K562 (cell line): ENCODE measurements around the gene PATL1. TPM values are rescaled to one million over a fixed set of nuclear protein-coding genes. Genes with fewer than 3 reads are reported as not detected.

Source experiments
- ATAC-seq: fragments of 200-7000 bp; cut with Tn5 transposase; 3 replicates; pipeline ENCODE4 v1.9.1; 2020; ENCODE audit warnings: moderate library complexity
- BruUV-seq: library from RNA; stranded (reverse); fragments of 400-500 nt; replicated peaks from 2 replicates; lab custom pipeline; 2021; lab: Mats Ljungman, UMichigan
- CTCF ChIA-PET: fragments of 300-600 bp; formaldehyde crosslinking; extraction: SDS; loops from one replicate; lab custom pipeline; 2021; ENCODE audit warnings: low intra/inter-chr PET ratio; lab: Yijun Ruan, JAX
- POLR2A ChIA-PET: fragments of 300-600, 350-650 bp; sonication (Branson Sonifier 250); formaldehyde crosslinking; extraction: SDS; loops from one replicate; lab custom pipeline; 2021; ENCODE audit warnings: antibody characterized with exemption, inconsistent platforms; lab: Yijun Ruan, JAX
- DNase-seq, 4 experiments: peaks; one replicate each; pipeline versions ENCODE4 v3.0.0 to v3.0.0-alpha.2; 2011 to 2018; ENCODE audit warnings: low spot score in 3 of 4, mixed read lengths in 3 of 4; ENCODE audit errors: extremely low read depth in 1 of 4
- FAIRE-seq: peaks from 2 replicates; lab custom pipeline; 2011; peaks lifted over from hg19 to GRCh38; lab: Jason Lieb, UNC
- H2AFZ ChIP-seq: 2 replicates; pipeline ENCODE4 v1.6.0; 2011; ENCODE audit warnings: low read depth, low read length, control low read depth, inconsistent platforms
- H3K27ac ChIP-seq: fragments of 200-600 bp; 3 replicates; pipeline ENCODE4 v1.8.0; 2011; ENCODE audit warnings: low read depth, mild to moderate bottlenecking, control low read depth, inconsistent platforms, low read length, moderate library complexity, mixed read lengths; ENCODE audit errors: extremely low read depth
- H3K27me3 ChIP-seq, 2 experiments: fragments of 300-600 bp in 1 of 2; 2 replicates in 1 of 2; 3 replicates in 1 of 2; pipeline versions ENCODE4 v1.6.0 to v1.8.0; 2011; ENCODE audit warnings: inconsistent platforms in 2 of 2, low read length in 2 of 2, mild to moderate bottlenecking in 1 of 2, mixed read lengths in 1 of 2, moderate library complexity in 1 of 2; ENCODE audit not compliant: control insufficient read depth in 2 of 2, insufficient read depth in 2 of 2
- H3K36me3 ChIP-seq: fragments of 300-600 bp; 3 replicates; pipeline ENCODE4 v1.8.0; 2011; ENCODE audit warnings: mild to moderate bottlenecking, low read length, inconsistent platforms; ENCODE audit not compliant: control insufficient read depth, insufficient read depth
- H3K4me1 ChIP-seq, 2 experiments: fragments of 200-600 bp in 1 of 2; replicated peaks in 1 of 2; 2 replicates in 1 of 2; 3 replicates in 1 of 2; pipeline versions ENCODE4 v1.5.1 to v1.8.0; 2011; ENCODE audit warnings: inconsistent platforms in 2 of 2, low read length in 2 of 2, mild to moderate bottlenecking in 1 of 2, mixed read lengths in 1 of 2, moderate library complexity in 1 of 2; ENCODE audit not compliant: control insufficient read depth in 2 of 2, insufficient read depth in 2 of 2
- H3K4me2 ChIP-seq: 2 replicates; pipeline ENCODE4 v1.6.1; 2011; ENCODE audit warnings: low read length, control low read depth, inconsistent platforms, mixed read lengths; ENCODE audit not compliant: insufficient read depth
- H3K4me3 ChIP-seq: fragments of 200-600 bp; sonication (generic), shearing (Covaris generic); 2 replicates; pipeline ENCODE4 v1.5.1; 2016; ENCODE audit warnings: control low read depth, inconsistent platforms
- H3K79me2 ChIP-seq: fragments of 200-600 bp; 3 replicates; pipeline ENCODE4 v1.8.0; 2011; ENCODE audit warnings: low read length, inconsistent platforms; ENCODE audit not compliant: control insufficient read depth, insufficient read depth
- H3K9ac ChIP-seq, 2 experiments: 2 replicates each; pipeline versions ENCODE4 v1.6.0 to v1.6.1; 2011; ENCODE audit warnings: low read depth in 2 of 2, low read length in 2 of 2, control low read depth in 1 of 2, inconsistent platforms in 1 of 2, mild to moderate bottlenecking in 1 of 2, mixed read lengths in 1 of 2; ENCODE audit not compliant: insufficient read depth in 1 of 2
- H3K9me1 ChIP-seq: one replicate; pipeline ENCODE4 v1.6.0; 2011; ENCODE audit warnings: inconsistent platforms, mild to moderate bottlenecking, low read length, moderate library complexity; ENCODE audit not compliant: control insufficient read depth, insufficient read depth
- H3K9me3 ChIP-seq: replicated peaks from 2 replicates; pipeline ENCODE4 v1.5.1; 2011; ENCODE audit warnings: low read depth, low read length, inconsistent platforms; ENCODE audit not compliant: control insufficient read depth, insufficient read depth
- H4K20me1 ChIP-seq: replicated peaks from 2 replicates; pipeline ENCODE4 v1.6.1; 2011; ENCODE audit warnings: low read length, inconsistent platforms, mixed read lengths; ENCODE audit not compliant: control insufficient read depth, insufficient read depth
- NCOA4 ChIP-seq: fragments of 450-650 bp; IDR thresholded peaks from 2 replicates; pipeline ENCODE4 v1.6.1; 2018; ENCODE audit warnings: mild to moderate bottlenecking; ENCODE audit not compliant: partially characterized antibody
- SAFB2 ChIP-seq: fragments of 200-400 bp; formaldehyde crosslinking; IDR thresholded peaks from 2 replicates; pipeline ENCODE4 v1.6.1; 2018; ENCODE audit warnings: borderline replicate concordance, low read length, low read depth, moderate library complexity; ENCODE audit not compliant: severe bottlenecking
- STAT5A ChIP-seq: IDR thresholded peaks from 2 replicates; pipeline ENCODE4 v1.6.1; 2012; ENCODE audit warnings: low read length, inconsistent platforms, borderline replicate concordance
- ZNF444 ChIP-seq: fragments of 250-450 bp; sonication (Bioruptor Pico); IDR thresholded peaks from 2 replicates; pipeline ENCODE4 v1.4.0; 2020; ENCODE audit warnings: mild to moderate bottlenecking, moderate library complexity
- WGBS: fragments of 100-300 bp; shearing (Covaris generic); methylation state at CpG from one replicate; pipeline ENCODE4 v1.1.6; 2016; ENCODE audit warnings: low coverage, mixed read lengths; ENCODE audit not compliant: insufficient coverage; ENCODE audit errors: missing lambda C conversion rate; 5-methylcytosine and 5-hydroxymethylcytosine counted together
- in situ Hi-C: fragments of 300-500 bp; cut with MboI; formaldehyde crosslinking; loops from 4 replicates; pipeline ENCODE4 v1.15.0; 2018; ENCODE audit warnings: inconsistent platforms, mixed read lengths
- intact Hi-C: fragments of 100-400 bp; cut with micrococcal nuclease; formaldehyde crosslinking; loops from 2 replicates; pipeline ENCODE4 v1.14.2; 2022
- polyA plus RNA-seq, 8 experiments: library from polyadenylated mRNA; depleted of rRNA in 4 of 8; stranded (reverse) in 5 of 8; unstranded in 3 of 8; fragments of >200 nt; fragmentation: Nextera tagmentation in 2 of 8; fragmentation: Illumina TruSeq in 1 of 8; extraction: Ambion mirVana in 2 of 8; extraction: Trizol in 1 of 8; gene quantifications; 2 replicates each; pipeline versions ENCODE4 v1.2.1 to v1.2.3, GENCODE V29; 2011 to 2014; ENCODE audit warnings: inconsistent platforms in 1 of 8, missing spikeins in 1 of 8
- total RNA-seq, 7 experiments: library from RNA; depleted of rRNA in 6 of 7; stranded (reverse); fragments of >200 nt in 6 of 7; fragmentation: Illumina TruSeq in 2 of 7; extraction: Trizol in 2 of 7; gene quantifications; 2 replicates each; pipeline versions ENCODE4 v1.2.1 to v1.2.3, GENCODE V29; 2011 to 2021; ENCODE audit warnings: low replicate concordance in 1 of 7
- TF ChIP-seq, protein P1 (sequence below): fragments of 200-600 bp; sonication (generic); IDR thresholded peaks from one replicate; pipeline ENCODE4 v1.6.1; 2012; ENCODE audit warnings: mild to moderate bottlenecking, low read depth, low read length, inconsistent platforms
- TF ChIP-seq, protein P2 (sequence below): fragments of 250-450 bp; sonication (Bioruptor Pico); IDR thresholded peaks from 2 replicates; pipeline ENCODE4 v1.8.0; 2021; ENCODE audit warnings: mild to moderate bottlenecking, moderate library complexity
- TF ChIP-seq, protein P3 (sequence below): fragments of 450-650 bp; IDR thresholded peaks from 2 replicates; pipeline ENCODE4 v1.6.1; 2017; ENCODE audit warnings: mild to moderate bottlenecking, moderate library complexity

The PATL1 gene
- total and polyA plus RNA-seq, 9 of the 15 experiments (the other 6 are each of a cell fraction or from before 2014, with no cell fraction given): 3.2 to 48.0 (median 16.4) TPM

DNA sequence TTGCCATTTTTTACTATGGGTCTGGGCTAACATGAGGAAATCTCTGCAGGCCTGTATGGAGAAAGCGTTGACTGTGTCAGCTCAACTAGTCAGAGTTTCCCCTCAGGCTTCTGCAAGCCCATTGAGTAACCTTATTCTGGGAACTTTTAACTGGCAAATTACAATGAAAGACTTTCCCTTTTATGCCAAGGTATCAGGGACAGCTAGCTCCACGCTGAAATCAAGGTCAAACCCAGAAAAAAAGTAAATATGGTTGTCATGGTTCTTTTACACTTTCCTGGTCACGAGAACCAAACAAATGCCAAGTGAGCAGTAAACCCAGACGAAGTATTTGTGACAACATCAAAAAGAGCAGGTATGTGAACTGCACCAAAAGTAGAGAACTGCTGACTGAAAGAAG is 67.0 kb downstream of the PATL1 start:
- in situ Hi-C loops: no loop called here
- no peak for ATAC-seq
- 91% methylated on average over 4 of the region's 4 CpGs for WGBS
- Histone ChIP-seq H3K27ac (no peak overlapping the region), H3K27me3 (no peaks in the 10 kb centered on the region), H3K79me2 (peaks cover 8% of the 10 kb centered on the region; the same call in 2 of the 3 replicates), H3K9me3 (no peaks in the 10 kb centered on the region), H4K20me1 (no peaks in the 10 kb centered on the region), H3K4me1 (no peaks in the 10 kb centered on the region), H3K4me2 (no peak overlapping the region), H3K9me1 (no peaks in the 10 kb centered on the region), H2AFZ (no peak overlapping the region), H3K9ac (no peak overlapping the region), H3K36me3 (peaks cover 98% of the 10 kb centered on the region), H3K4me3 (no peak overlapping the region)
- POLR2A ChIA-PET: interaction anchor here (1.0 to 4.7 kb wide), 2 partner anchors 8 to 13 kb away, joined by 3 to 33 read pairs; partner anchors contain the start of gene OSBP
- intact Hi-C loops: no loop called here
- FAIRE-seq: no peak
- DNase-seq: no peak
- CTCF ChIA-PET: no interaction called here
- BruUV-seq: no TSS peak
- TF ChIP-seq SAFB2: no peak
- TF ChIP-seq, protein P1, sequence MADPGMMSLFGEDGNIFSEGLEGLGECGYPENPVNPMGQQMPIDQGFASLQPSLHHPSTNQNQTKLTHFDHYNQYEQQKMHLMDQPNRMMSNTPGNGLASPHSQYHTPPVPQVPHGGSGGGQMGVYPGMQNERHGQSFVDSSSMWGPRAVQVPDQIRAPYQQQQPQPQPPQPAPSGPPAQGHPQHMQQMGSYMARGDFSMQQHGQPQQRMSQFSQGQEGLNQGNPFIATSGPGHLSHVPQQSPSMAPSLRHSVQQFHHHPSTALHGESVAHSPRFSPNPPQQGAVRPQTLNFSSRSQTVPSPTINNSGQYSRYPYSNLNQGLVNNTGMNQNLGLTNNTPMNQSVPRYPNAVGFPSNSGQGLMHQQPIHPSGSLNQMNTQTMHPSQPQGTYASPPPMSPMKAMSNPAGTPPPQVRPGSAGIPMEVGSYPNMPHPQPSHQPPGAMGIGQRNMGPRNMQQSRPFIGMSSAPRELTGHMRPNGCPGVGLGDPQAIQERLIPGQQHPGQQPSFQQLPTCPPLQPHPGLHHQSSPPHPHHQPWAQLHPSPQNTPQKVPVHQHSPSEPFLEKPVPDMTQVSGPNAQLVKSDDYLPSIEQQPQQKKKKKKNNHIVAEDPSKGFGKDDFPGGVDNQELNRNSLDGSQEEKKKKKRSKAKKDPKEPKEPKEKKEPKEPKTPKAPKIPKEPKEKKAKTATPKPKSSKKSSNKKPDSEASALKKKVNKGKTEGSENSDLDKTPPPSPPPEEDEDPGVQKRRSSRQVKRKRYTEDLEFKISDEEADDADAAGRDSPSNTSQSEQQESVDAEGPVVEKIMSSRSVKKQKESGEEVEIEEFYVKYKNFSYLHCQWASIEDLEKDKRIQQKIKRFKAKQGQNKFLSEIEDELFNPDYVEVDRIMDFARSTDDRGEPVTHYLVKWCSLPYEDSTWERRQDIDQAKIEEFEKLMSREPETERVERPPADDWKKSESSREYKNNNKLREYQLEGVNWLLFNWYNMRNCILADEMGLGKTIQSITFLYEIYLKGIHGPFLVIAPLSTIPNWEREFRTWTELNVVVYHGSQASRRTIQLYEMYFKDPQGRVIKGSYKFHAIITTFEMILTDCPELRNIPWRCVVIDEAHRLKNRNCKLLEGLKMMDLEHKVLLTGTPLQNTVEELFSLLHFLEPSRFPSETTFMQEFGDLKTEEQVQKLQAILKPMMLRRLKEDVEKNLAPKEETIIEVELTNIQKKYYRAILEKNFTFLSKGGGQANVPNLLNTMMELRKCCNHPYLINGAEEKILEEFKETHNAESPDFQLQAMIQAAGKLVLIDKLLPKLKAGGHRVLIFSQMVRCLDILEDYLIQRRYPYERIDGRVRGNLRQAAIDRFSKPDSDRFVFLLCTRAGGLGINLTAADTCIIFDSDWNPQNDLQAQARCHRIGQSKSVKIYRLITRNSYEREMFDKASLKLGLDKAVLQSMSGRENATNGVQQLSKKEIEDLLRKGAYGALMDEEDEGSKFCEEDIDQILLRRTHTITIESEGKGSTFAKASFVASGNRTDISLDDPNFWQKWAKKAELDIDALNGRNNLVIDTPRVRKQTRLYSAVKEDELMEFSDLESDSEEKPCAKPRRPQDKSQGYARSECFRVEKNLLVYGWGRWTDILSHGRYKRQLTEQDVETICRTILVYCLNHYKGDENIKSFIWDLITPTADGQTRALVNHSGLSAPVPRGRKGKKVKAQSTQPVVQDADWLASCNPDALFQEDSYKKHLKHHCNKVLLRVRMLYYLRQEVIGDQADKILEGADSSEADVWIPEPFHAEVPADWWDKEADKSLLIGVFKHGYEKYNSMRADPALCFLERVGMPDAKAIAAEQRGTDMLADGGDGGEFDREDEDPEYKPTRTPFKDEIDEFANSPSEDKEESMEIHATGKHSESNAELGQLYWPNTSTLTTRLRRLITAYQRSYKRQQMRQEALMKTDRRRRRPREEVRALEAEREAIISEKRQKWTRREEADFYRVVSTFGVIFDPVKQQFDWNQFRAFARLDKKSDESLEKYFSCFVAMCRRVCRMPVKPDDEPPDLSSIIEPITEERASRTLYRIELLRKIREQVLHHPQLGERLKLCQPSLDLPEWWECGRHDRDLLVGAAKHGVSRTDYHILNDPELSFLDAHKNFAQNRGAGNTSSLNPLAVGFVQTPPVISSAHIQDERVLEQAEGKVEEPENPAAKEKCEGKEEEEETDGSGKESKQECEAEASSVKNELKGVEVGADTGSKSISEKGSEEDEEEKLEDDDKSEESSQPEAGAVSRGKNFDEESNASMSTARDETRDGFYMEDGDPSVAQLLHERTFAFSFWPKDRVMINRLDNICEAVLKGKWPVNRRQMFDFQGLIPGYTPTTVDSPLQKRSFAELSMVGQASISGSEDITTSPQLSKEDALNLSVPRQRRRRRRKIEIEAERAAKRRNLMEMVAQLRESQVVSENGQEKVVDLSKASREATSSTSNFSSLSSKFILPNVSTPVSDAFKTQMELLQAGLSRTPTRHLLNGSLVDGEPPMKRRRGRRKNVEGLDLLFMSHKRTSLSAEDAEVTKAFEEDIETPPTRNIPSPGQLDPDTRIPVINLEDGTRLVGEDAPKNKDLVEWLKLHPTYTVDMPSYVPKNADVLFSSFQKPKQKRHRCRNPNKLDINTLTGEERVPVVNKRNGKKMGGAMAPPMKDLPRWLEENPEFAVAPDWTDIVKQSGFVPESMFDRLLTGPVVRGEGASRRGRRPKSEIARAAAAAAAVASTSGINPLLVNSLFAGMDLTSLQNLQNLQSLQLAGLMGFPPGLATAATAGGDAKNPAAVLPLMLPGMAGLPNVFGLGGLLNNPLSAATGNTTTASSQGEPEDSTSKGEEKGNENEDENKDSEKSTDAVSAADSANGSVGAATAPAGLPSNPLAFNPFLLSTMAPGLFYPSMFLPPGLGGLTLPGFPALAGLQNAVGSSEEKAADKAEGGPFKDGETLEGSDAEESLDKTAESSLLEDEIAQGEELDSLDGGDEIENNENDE: no peak
- TF ChIP-seq ZNF444 (CRISPR knock-in tag): no peak
- TF ChIP-seq NCOA4: no peak
- TF ChIP-seq, protein P2, sequence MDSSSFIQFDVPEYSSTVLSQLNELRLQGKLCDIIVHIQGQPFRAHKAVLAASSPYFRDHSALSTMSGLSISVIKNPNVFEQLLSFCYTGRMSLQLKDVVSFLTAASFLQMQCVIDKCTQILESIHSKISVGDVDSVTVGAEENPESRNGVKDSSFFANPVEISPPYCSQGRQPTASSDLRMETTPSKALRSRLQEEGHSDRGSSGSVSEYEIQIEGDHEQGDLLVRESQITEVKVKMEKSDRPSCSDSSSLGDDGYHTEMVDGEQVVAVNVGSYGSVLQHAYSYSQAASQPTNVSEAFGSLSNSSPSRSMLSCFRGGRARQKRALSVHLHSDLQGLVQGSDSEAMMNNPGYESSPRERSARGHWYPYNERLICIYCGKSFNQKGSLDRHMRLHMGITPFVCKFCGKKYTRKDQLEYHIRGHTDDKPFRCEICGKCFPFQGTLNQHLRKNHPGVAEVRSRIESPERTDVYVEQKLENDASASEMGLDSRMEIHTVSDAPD (CRISPR knock-in tag): no peak
- TF ChIP-seq STAT5A: no peak
- TF ChIP-seq, protein P3, sequence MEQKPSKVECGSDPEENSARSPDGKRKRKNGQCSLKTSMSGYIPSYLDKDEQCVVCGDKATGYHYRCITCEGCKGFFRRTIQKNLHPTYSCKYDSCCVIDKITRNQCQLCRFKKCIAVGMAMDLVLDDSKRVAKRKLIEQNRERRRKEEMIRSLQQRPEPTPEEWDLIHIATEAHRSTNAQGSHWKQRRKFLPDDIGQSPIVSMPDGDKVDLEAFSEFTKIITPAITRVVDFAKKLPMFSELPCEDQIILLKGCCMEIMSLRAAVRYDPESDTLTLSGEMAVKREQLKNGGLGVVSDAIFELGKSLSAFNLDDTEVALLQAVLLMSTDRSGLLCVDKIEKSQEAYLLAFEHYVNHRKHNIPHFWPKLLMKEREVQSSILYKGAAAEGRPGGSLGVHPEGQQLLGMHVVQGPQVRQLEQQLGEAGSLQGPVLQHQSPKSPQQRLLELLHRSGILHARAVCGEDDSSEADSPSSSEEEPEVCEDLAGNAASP: no peak
